GM12891 (cell line): ENCODE results near the gene DAB1.

Experiments used
- PAX5 ChIP-seq: IDR thresholded peaks from 2 replicates; pipeline ENCODE4 v1.6.1; 2011; ENCODE audit warnings: low read length, moderate library complexity, mild to moderate bottlenecking; ENCODE audit not compliant: insufficient read depth, severe bottlenecking
- POLR2A ChIP-seq: IDR thresholded peaks from 2 replicates; pipeline ENCODE4 v1.6.1; 2011; ENCODE audit warnings: low read depth, low read length, control low read depth
- POLR2AphosphoS5 ChIP-seq: IDR thresholded peaks from 2 replicates; pipeline ENCODE4 v1.6.1; 2011; ENCODE audit warnings: low read depth, low read length, control low read depth
- POU2F2 ChIP-seq: IDR thresholded peaks from 2 replicates; pipeline ENCODE4 v1.6.1; 2011; ENCODE audit warnings: low read depth, mild to moderate bottlenecking, control low read depth, low read length, moderate library complexity
- SPI1 ChIP-seq: IDR thresholded peaks from 2 replicates; pipeline ENCODE4 v1.6.1; 2011; ENCODE audit warnings: low read depth, low read length, control low read depth
- TAF1 ChIP-seq: IDR thresholded peaks from 2 replicates; pipeline ENCODE4 v1.6.1; 2011; ENCODE audit warnings: low read depth, low read length, control low read depth

GRCh38 chr1:57282411-57282810 is 141.4 kb downstream of the DAB1 start:
- no peak for TF ChIP-seq POLR2A
- no peak for TF ChIP-seq POLR2AphosphoS5
- no peak for TF ChIP-seq TAF1
- no peak for TF ChIP-seq POU2F2
- TF ChIP-seq SPI1: no peak
- no peak for TF ChIP-seq PAX5
